ENCODE results near the gene KRTAP4-11.
"Not testable (repeated sequence)": the region's sequence is repeated elsewhere in the genome, so short reads cannot be mapped to it uniquely, and the experiment has no call there.

KRTAP4-11 gene

GRCh38 chr17:41123292-41123990, 5.3 kb upstream of the KRTAP4-11 start:
- not testable (repeated sequence) for DNase-seq

DNA sequence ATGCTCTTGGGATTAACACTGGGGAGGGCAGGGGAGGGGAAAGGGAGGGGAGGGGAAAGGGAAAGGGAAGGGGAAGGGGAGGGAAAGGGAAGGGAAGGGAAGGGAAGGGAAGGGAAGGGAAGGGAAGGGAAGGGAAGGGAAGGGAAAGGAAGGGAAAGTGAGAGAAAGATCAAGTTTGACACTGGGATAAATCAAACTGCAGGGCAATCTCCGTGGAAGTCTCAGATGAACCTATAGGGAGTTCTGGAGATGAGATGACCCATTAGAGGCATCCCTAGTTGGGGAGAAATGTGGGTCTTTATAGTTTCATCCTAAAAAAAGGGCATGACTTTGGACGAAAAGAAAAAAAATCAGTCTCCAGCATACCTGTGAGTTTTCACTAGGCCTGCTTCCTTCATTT, 3.6 kb upstream of the KRTAP4-11 start:
- DNase-seq = no peak

DNA sequence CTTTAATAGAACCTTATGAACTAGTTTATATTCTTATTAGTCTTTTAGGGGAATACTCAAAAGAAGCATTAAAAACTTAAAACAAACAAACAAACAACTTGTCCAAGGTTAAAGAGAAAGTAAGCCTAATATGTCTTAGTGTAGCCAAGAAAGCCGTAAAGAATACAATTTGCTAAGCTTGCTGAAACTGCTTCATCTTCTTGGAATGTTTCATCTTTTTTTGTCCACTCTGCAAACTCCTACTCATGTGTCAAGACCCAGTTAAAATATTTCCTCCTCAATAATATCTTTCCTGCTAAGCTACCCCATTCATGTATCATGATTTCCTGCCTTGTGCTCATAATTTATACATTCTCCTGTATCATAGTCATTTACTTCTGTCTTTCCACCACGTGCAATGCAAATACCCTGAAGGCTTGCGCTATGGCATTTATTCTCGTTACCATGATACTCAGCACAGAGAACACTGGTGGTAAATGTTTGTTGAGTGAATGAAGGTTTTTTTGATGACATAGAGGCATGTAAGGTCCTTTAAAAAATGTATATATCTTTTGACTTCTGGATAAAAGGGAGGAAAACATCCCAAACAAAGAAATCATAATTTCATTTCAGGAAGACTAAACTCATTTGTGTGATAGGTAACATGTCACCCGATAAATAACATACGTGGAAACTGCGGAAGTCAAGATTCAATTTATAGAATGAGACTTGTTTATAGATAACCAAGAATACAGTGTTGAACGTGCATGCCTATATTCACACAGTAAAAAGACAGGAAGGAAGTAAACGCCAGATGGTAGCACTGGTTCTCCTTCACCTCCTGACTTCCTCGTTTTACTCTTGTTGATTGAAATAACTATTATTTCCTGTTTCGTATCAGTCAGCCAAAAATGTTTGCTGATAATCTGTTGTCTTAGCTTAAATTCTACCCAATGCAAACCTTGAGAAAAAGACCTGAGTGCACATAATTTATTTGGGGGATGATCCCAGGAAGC, 1.8 kb upstream of the KRTAP4-11 start:
- peak; percentile 55 for DNase-seq

DNA sequence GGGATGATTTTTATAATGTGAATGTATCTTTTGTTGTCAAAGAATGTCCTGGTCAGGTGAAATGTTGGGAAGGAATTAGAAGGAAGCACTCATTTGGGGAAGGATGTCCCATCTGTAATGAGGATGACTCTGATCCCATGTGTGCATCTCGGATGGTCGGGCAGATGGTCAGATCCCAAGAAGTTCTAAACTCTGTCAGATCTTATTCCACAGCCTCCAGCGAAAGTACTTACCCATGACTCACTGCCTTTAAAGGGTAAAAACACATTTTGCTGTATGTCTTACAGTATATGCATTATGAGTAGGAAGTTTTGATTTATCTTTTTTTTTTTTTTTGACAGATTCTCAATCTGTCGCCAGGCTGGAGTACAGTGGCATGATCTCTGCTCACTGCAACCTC, 548 bp upstream of the KRTAP4-11 start:
- no peak for DNase-seq

DNA sequence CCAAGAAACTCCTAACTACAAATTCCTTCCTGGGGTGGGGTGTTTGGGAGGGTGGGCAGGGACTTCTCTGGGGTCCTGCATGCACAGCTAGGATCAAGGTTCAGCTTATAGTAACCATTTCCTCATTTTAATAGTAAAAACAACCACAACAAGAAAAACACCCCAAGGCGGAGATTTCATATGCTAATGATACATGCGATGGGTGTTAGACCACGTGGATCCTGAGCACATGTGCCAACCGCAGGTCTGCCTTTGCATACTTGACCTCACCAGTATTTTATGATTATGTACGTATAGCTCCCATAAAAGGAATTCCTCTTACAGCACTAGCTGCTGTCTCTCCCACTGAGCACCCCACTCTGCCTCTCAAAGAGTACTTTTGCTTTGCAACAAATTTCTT, 1.9 kb downstream of the KRTAP4-11 start:
- peak; percentile 18 for DNase-seq

DNA sequence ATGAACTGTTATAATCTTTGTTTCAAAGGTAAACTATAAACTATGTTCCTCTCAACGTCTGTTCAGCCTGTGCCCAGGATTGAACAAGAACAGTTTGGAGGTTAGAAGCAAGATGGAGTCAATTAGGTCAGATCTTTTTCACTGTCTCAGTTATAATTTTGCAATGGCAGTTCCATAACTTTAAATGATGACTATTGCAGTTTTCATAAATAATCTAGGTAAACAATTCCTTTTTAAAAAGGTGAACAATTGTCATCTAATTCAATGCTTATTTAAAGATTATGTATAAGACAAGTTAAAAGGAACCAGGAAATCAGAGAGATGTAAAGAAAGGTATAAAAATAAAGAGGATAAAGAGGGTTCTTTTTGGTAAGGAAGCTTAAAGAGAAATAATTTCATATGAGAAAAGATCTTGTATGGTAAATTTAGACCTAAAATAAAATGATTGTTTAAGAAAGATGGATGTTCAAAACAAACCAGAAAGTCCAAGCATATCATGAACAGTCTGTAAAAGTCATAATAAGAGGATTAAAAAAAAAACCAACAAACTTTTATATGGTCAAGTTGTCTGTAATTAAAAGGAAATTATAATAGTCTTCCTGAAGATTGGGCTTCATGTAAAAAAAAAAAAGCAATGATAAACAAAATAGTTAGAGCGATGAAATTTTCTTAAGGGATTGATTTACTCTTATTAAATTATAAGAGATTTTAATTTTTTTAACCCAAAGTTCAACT, 6.9 kb downstream of the KRTAP4-11 start:
- no peak for DNase-seq

DNA sequence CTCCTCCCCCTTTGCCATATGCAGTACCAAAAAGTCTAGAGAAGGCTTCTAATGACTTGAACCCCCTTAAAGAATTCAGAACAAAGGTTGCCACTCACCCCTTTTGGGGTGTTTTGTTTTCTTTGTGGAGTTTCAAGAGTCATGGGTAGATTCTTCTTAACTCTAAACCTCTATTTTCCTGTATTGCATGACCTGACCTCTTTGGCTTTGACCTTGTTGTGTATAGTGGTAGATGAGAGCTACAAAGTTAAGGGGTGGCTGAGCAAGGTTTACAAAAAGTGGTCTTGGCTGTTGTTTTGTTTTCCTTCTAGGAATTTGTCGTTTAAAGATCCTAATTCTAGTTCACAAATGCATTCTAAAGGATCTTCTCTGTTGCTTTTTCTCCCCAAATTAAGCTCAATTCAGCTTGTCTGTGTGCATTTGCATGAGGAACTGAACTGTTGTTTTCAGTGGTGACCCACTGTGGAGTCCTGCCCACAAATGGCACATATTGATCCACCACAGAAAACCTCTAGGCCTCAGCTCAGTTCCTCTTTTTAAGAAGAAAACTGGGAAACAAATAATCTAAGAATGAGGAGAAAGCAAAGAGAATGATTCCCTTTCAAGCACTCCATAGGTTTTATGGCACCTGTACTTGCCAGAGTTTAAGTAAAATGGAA, 9.3 kb downstream of the KRTAP4-11 start:
- not testable (repeated sequence) for DNase-seq

- DNase-seq = no peak
These were observed 10.2 kb downstream of the KRTAP4-11 start for GRCh38 chr17:41107941-41108450.

DNA sequence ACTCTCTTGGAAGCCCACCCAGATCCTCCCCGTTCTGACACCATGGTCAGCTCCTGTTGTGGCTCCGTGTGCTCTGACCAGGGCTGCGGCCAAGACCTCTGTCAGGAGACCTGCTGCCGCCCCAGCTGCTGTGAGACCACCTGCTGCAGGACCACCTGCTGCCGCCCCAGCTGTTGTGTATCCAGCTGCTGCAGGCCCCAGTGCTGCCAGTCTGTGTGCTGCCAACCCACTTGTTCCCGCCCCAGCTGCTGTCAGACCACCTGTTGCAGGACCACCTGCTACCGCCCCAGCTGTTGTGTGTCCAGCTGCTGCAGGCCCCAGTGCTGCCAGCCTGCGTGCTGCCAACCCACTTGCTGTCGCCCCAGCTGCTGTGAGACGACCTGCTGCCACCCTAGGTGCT, 12.8 kb downstream of the KRTAP4-11 start, which contains the start of gene KRTAP4-9:
KRTAP4-9 (plus strand) TSS at position 43 of the 400 bp plus-strand sequence; CDS start at position 43, 0 bp downstream.
- not testable (repeated sequence) for DNase-seq

- DNase-seq = not testable (repeated sequence)
These were observed 13.7 kb downstream of the KRTAP4-11 start for GRCh38 chr17:41104386-41105038.

- no peak for DNase-seq
These were observed 14.3 kb downstream of the KRTAP4-11 start for GRCh38 chr17:41103896-41104295.

GRCh38 chr17:41101586-41102259, 16.4 kb downstream of the KRTAP4-11 start, which contains the start of gene KRTAP4-16:
Gene KRTAP4-16 (minus strand): TSS chr17:41102209. CDS start chr17:41102209, 0 bp downstream.
- DNase-seq = no peak

GRCh38 chr17:41099682-41100480, 18.3 kb downstream of the KRTAP4-11 start:
- peak; percentile 10 for DNase-seq

DNA sequence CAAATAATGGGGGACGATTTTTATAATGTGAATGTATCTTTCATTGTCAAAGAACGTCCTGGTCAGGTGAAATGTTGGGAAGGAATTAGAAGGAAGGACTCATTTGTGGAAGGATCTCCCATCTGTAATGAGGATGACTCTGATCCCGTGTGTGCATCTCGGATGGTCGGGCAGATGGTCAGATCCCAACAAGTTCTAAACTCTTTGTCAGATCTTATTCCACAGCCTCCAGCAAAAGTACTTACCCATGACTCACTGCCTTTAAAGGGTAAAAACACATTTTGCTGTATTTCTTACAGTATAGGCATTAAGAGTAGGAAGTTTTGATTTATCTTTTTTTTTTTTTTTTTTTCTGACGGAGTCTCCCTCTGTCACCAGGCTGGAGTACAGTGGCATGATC, 19.7 kb downstream of the KRTAP4-11 start:
- DNase-seq = no peak

DNA sequence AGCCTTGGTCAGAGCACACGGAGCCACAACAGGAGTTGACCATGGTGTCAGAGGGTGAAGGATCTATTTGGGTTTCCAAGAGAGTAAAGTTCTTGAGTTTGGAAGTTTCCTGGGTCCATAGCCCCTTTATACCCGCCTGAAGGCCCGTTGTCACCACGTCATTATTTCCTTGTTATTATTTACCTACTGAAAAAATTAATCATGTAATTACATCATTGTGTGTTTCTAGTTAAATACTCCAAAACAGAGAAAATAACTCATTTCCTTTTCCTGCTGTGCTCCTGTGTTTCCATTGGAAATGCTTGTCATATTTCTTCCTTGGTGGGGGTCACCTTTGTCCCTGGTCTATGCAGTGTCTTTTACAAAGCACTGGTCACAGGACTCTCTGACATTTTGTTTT, 20.1 kb downstream of the KRTAP4-11 start, which contains the start of gene KRTAP4-8:
KRTAP4-8 (minus strand) TSS at position 101 of the 400 bp plus-strand sequence; CDS start at position 43, 58 bp downstream.
- DNase-seq = no peak

DNA sequence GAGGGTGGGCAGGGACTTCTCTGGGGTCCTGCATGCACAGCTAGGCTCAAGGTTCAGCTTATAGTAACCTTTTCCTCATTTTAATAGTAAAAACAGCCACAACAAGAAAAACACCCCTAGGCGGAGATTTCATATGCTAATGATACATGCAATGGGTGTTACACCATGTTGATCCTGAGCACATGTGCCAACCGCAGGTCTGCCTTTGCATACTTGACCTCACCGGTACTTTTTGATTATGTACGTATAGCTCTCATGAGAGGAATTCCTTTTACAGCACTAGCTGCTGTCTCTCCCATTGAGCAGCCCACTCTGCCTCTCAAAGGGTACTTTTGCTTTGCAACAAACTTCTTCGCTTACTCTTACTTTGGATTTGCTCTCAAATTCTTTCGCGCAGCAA, 22.1 kb downstream of the KRTAP4-11 start:
- DNase-seq = no peak

DNA sequence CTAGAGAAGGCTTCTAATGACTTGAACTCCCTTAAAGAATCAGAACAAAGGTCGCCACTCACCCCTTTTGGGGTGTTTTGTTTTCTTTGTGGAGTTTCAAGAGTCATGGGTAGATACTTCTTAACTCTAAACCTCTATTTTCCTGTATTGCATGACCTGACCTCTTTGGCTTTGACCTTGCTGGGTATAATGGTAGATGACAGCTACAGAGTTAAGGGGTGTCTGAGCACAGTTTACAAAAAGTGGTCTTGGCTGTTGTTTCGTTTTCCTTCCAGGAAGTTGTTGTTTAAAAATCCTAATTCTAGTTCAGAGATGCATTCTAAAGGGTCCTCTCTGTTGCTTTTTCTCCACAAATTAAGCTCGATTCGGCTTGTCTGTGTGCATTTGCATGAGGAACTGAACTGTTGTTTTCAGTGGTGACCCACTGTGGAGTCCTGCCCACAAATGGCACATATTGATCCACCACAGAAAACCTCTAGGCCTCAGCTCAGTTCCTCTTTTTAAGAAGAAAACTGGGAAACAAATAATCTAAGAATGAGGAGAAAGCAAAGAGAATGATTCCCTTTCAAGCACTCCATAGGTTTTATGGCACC, 29.3 kb downstream of the KRTAP4-11 start:
- not testable (repeated sequence) for DNase-seq

- not testable (repeated sequence) for DNase-seq
These were observed 33.9 kb downstream of the KRTAP4-11 start, which contains the start of gene KRTAP4-7 for GRCh38 chr17:41084100-41084856. Gene KRTAP4-7 (plus strand): TSS chr17:41084150. CDS start chr17:41084207, 57 bp downstream.

Measured in hematopoietic multipotent progenitor cell treated with erythropoietin and hydrocortisone succinate and interleukin-3 and kit ligand, for 4 days (in vitro differentiated cells).